HEK293 (cell line): Measurements from ENCODE around the gene MAST2.

Source experiments
- BCL11B ChIP-seq: fragments of 450-650 bp; formaldehyde crosslinking; IDR thresholded peaks from 2 replicates; pipeline ENCODE4 v1.5.1; 2016; ENCODE audit warnings: low read depth, missing biosample characterization, missing genetic modification characterization
- EGR2 ChIP-seq: fragments of 450-650 bp; formaldehyde crosslinking; IDR thresholded peaks from 2 replicates; pipeline ENCODE4 v1.5.1; 2016; ENCODE audit warnings: low read depth, missing biosample characterization, missing genetic modification characterization
- FEZF1 ChIP-seq: fragments of 450-650 bp; formaldehyde crosslinking; IDR thresholded peaks from 2 replicates; pipeline ENCODE4 v1.5.1; 2016; ENCODE audit warnings: missing biosample characterization, missing genetic modification characterization
- GLI2 ChIP-seq: fragments of 450-650 bp; formaldehyde crosslinking; IDR thresholded peaks from 2 replicates; pipeline ENCODE4; 2017; ENCODE audit warnings: missing biosample characterization, missing genetic modification characterization, low read depth, borderline replicate concordance
- IKZF3 ChIP-seq: fragments of 450-650 bp; IDR thresholded peaks from 2 replicates; pipeline ENCODE4 v1.5.0; 2018; ENCODE audit warnings: missing biosample characterization, mild to moderate bottlenecking, missing genetic modification characterization, moderate library complexity
- MZF1 ChIP-seq: fragments of 450-650 bp; formaldehyde crosslinking; IDR thresholded peaks from 2 replicates; pipeline ENCODE4 v1.5.1; 2017; ENCODE audit warnings: missing biosample characterization, missing genetic modification characterization, borderline replicate concordance
- PRDM10 ChIP-seq: fragments of 450-650 bp; formaldehyde crosslinking; IDR thresholded peaks from 2 replicates; pipeline ENCODE4 v1.5.1; 2016; ENCODE audit warnings: missing biosample characterization, missing genetic modification characterization
- SP3 ChIP-seq: fragments of 450-650 bp; formaldehyde crosslinking; IDR thresholded peaks from 2 replicates; pipeline ENCODE4 v1.5.1; 2016; ENCODE audit warnings: missing biosample characterization, missing genetic modification characterization
- SP7 ChIP-seq: fragments of 450-650 bp; formaldehyde crosslinking; IDR thresholded peaks from 2 replicates; pipeline ENCODE4 v1.5.1; 2016; ENCODE audit warnings: missing biosample characterization, missing genetic modification characterization
- ZBTB17 ChIP-seq: fragments of 450-650 bp; formaldehyde crosslinking; IDR thresholded peaks from 2 replicates; pipeline ENCODE4 v1.5.1; 2016; ENCODE audit warnings: missing biosample characterization, missing genetic modification characterization
- ZBTB26 ChIP-seq: fragments of 450-650 bp; formaldehyde crosslinking; optimal IDR thresholded peaks from 2 replicates; pipeline ENCODE3; 2016; ENCODE audit warnings: missing biosample characterization, mild to moderate bottlenecking, missing genetic modification characterization
- ZBTB7A ChIP-seq: fragments of 450-650 bp; formaldehyde crosslinking; IDR thresholded peaks from 2 replicates; pipeline ENCODE4 v1.5.1; 2016; ENCODE audit warnings: low read depth, missing biosample characterization, missing genetic modification characterization
- ZNF10 ChIP-seq: fragments of 450-650 bp; formaldehyde crosslinking; IDR thresholded peaks from 2 replicates; pipeline ENCODE4 v1.5.1; 2017; ENCODE audit warnings: missing biosample characterization, missing genetic modification characterization
- ZNF132 ChIP-seq: fragments of 450-650 bp; formaldehyde crosslinking; IDR thresholded peaks from 2 replicates; pipeline ENCODE4 v1.5.1; 2017; ENCODE audit warnings: missing biosample characterization, missing genetic modification characterization, borderline replicate concordance
- ZNF133 ChIP-seq: fragments of 450-650 bp; formaldehyde crosslinking; IDR thresholded peaks from 2 replicates; pipeline ENCODE4 v1.5.1; 2016; ENCODE audit warnings: missing biosample characterization, missing genetic modification characterization
- ZNF138 ChIP-seq: fragments of 450-650 bp; formaldehyde crosslinking; IDR thresholded peaks from 2 replicates; pipeline ENCODE4 v1.5.1; 2016; ENCODE audit warnings: missing biosample characterization, missing genetic modification characterization, borderline replicate concordance
- ZNF146 ChIP-seq: fragments of 450-650 bp; formaldehyde crosslinking; IDR thresholded peaks from 2 replicates; pipeline ENCODE4 v1.5.1; 2016; ENCODE audit warnings: missing biosample characterization, missing genetic modification characterization
- ZNF169 ChIP-seq: fragments of 450-650 bp; formaldehyde crosslinking; IDR thresholded peaks from 2 replicates; pipeline ENCODE4 v1.5.1; 2016; ENCODE audit warnings: missing biosample characterization, missing genetic modification characterization
- ZNF211 ChIP-seq: fragments of 450-650 bp; formaldehyde crosslinking; IDR thresholded peaks from 2 replicates; pipeline ENCODE4 v1.5.1; 2016; ENCODE audit warnings: low read depth, missing biosample characterization, missing genetic modification characterization
- ZNF221 ChIP-seq: fragments of 450-650 bp; formaldehyde crosslinking; IDR thresholded peaks from 2 replicates; pipeline ENCODE4 v1.5.1; 2017; ENCODE audit warnings: missing biosample characterization, missing genetic modification characterization, borderline replicate concordance
- ZNF302 ChIP-seq: fragments of 450-650 bp; formaldehyde crosslinking; IDR thresholded peaks from 2 replicates; pipeline ENCODE4 v1.5.1; 2016; ENCODE audit warnings: missing biosample characterization, missing genetic modification characterization, low read depth
- ZNF416 ChIP-seq: fragments of 450-650 bp; formaldehyde crosslinking; IDR thresholded peaks from 2 replicates; pipeline ENCODE4 v1.5.1; 2016; ENCODE audit warnings: missing biosample characterization, missing genetic modification characterization
- ZNF449 ChIP-seq: fragments of 450-650 bp; formaldehyde crosslinking; IDR thresholded peaks from 2 replicates; pipeline ENCODE4 v1.5.1; 2017; ENCODE audit warnings: missing biosample characterization, mild to moderate bottlenecking, missing genetic modification characterization, moderate library complexity
- ZNF510 ChIP-seq: fragments of 450-650 bp; formaldehyde crosslinking; IDR thresholded peaks from 2 replicates; pipeline ENCODE4 v1.5.1; 2018; ENCODE audit warnings: mild to moderate bottlenecking, missing genetic modification characterization, missing biosample characterization; ENCODE audit not compliant: insufficient replicate concordance
- ZNF514 ChIP-seq: fragments of 450-650 bp; formaldehyde crosslinking; IDR thresholded peaks from 2 replicates; pipeline ENCODE4 v1.5.1; 2016; ENCODE audit warnings: missing biosample characterization, missing genetic modification characterization
- ZNF529 ChIP-seq: fragments of 450-650 bp; formaldehyde crosslinking; IDR thresholded peaks from 2 replicates; pipeline ENCODE4 v1.5.1; 2017; ENCODE audit warnings: missing genetic modification characterization, missing biosample characterization; ENCODE audit not compliant: insufficient replicate concordance
- ZNF558 ChIP-seq: fragments of 450-650 bp; formaldehyde crosslinking; IDR thresholded peaks from 2 replicates; pipeline ENCODE4 v1.5.1; 2016; ENCODE audit warnings: missing biosample characterization, missing genetic modification characterization
- ZNF571 ChIP-seq: fragments of 450-650 bp; formaldehyde crosslinking; IDR thresholded peaks from 2 replicates; pipeline ENCODE4 v1.5.0; 2017; ENCODE audit warnings: missing biosample characterization, missing genetic modification characterization
- ZNF585B ChIP-seq: fragments of 450-650 bp; formaldehyde crosslinking; IDR thresholded peaks from 2 replicates; pipeline ENCODE4 v1.5.1; 2016; ENCODE audit warnings: missing biosample characterization, missing genetic modification characterization
- ZNF626 ChIP-seq: fragments of 450-650 bp; sonication (Bioruptor Pico); formaldehyde crosslinking; IDR thresholded peaks from 2 replicates; pipeline ENCODE4 v1.5.1; 2018; ENCODE audit warnings: missing biosample characterization, missing genetic modification characterization, inconsistent platforms
- ZNF670 ChIP-seq: fragments of 450-650 bp; formaldehyde crosslinking; IDR thresholded peaks from 2 replicates; pipeline ENCODE4 v1.5.1; 2016; ENCODE audit warnings: missing biosample characterization, missing genetic modification characterization, low read depth
- ZNF677 ChIP-seq: fragments of 450-650 bp; IDR thresholded peaks from 2 replicates; pipeline ENCODE4 v1.5.0; 2018; ENCODE audit warnings: missing biosample characterization, mild to moderate bottlenecking, missing genetic modification characterization, moderate library complexity
- ZNF791 ChIP-seq: fragments of 450-650 bp; formaldehyde crosslinking; IDR thresholded peaks from 2 replicates; pipeline ENCODE4 v1.5.1; 2016; ENCODE audit warnings: missing biosample characterization, missing genetic modification characterization
- ZNF837 ChIP-seq: fragments of 450-650 bp; formaldehyde crosslinking; IDR thresholded peaks from 2 replicates; pipeline ENCODE4 v1.5.1; 2016; ENCODE audit warnings: missing biosample characterization, missing genetic modification characterization
- TF ChIP-seq, protein P1 (sequence below): fragments of 450-650 bp; formaldehyde crosslinking; IDR thresholded peaks from 2 replicates; pipeline ENCODE4 v1.5.1; 2016; ENCODE audit warnings: missing biosample characterization, missing genetic modification characterization

Gene MAST2

DNA sequence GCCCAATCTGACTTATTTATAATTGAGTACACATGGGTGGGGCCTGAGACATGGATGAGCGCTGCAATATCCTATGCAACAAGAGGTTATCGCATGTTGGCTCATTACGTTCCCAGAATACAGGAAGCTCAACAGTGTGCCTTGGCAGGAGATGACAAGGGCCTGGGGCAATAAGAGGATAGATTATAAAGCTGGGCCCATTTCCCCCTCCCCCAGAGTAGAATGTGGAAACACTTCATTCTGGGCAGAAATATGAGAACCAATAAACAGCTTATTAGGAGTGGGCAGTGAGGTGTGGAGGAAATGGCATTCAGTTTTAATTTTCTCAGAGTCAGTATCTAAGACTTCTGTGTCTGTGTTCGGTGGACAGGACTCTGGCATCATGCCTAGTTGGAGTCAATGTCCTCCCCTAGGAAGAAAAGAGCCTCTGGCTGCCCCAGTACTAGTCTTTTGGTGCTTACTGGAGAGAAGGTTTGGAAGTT lies 236.2 kb downstream of the MAST2 start (continued):
- TF ChIP-seq ZBTB17 (tag by site-specific recombination) (peak; percentile 85), SP7 (tag by site-specific recombination) (no peak), ZNF585B (tag by site-specific recombination) (no peak), ZNF670 (tag by site-specific recombination) (no peak), FEZF1 (tag by site-specific recombination) (peak; percentile 68), ZNF221 (no peak), ZNF138 (tag by site-specific recombination) (no peak), ZNF211 (tag by site-specific recombination) (no peak), ZNF791 (tag by site-specific recombination) (no peak), EGR2 (tag by site-specific recombination) (no peak), SP3 (tag by site-specific recombination) (no peak), ZNF677 (tag by site-specific recombination) (no peak), BCL11B (no peak), ZBTB26 (no peak), PRDM10 (peak; percentile 38), ZNF416 (no peak), ZNF571 (tag by site-specific recombination) (no peak), ZNF133 (no peak), ZNF132 (tag by site-specific recombination) (no peak), ZNF558 (tag by site-specific recombination) (no peak), ZNF837 (tag by site-specific recombination) (no peak), ZNF169 (tag by site-specific recombination) (no peak), ZNF529 (no peak), ZNF514 (tag by site-specific recombination) (no peak), ZNF302 (tag by site-specific recombination) (no peak), MZF1 (tag by site-specific recombination) (0 out of 2 replicates have a peak, but pooled peaks have one; percentile 18), ZNF449 (tag by site-specific recombination) (no peak), ZNF626 (tag by site-specific recombination) (no peak), IKZF3 (0 out of 2 replicates have a peak, but pooled peaks have one; percentile 25), ZNF146 (tag by site-specific recombination) (no peak), ZNF510 (no peak), ZBTB7A (no peak), ZNF10 (tag by site-specific recombination) (no peak), GLI2 (tag by site-specific recombination) (no peak)
- TF ChIP-seq, protein P1, sequence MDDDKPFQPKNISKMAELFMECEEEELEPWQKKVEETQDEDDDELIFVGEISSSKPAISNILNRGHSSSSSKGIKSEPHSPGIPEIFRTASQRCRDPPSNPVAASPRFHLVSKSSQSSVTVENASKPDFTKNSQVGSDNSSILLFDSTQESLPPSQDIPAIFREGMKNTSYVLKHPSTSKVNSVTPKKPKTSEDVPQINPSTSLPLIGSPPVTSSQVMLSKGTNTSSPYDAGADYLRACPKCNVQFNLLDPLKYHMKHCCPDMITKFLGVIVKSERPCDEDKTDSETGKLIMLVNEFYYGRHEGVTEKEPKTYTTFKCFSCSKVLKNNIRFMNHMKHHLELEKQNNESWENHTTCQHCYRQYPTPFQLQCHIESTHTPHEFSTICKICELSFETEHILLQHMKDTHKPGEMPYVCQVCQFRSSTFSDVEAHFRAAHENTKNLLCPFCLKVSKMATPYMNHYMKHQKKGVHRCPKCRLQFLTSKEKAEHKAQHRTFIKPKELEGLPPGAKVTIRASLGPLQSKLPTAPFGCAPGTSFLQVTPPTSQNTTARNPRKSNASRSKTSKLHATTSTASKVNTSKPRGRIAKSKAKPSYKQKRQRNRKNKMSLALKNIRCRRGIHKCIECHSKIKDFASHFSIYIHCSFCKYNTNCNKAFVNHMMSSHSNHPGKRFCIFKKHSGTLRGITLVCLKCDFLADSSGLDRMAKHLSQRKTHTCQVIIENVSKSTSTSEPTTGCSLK (tag by site-specific recombination): no peak
